ENCODE results near the gene CELA1. TPM values are rescaled to one million over a fixed set of nuclear protein-coding genes. Genes with fewer than 3 reads are reported as not detected.

The CELA1 gene
- total and polyA plus RNA-seq, 4 experiments from 2014 or later = 0.36 to 3.7 (median 1.2) TPM

DNA sequence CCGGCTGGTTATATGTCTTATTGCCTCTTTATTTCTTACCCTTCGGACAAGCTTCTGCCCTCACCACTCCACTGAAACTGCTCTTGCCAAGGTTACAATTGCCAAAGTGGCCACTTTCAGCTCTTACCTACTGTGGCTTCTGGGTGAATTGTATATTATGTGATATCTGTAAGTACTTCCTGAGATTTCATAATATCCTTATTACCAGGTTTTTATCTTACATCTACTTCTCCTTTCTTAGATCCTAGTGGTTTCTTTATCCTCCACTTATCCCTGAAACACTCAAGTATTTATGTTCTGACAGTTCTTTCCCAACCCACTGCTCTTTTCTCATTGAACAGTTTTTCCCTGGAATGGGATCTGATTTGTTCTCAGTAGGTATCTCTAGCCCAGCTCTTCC lies 10.5 kb downstream of the CELA1 start:
- no peak overlapping the region for H3K4me3 ChIP-seq (ENCODE audit: low read length in 2 of 2)
- Mint-ChIP-seq H3K36me3 (no peaks in the 10 kb centered on the region), H3K4me3 (peak overlapping the region in 1 of 8 donors; percentile 13), H3K27me3 (no peaks in the 10 kb centered on the region), H3K4me1 (peaks cover 4 to 9% (median 7%) of the 10 kb centered on the region in 4 donors), H3K9me3 (peaks cover 0 to 6% (median 0%) of the 10 kb centered on the region in 8 donors), H3K27ac (peak overlapping the region in 2 of 7 donors; percentile 23 to 52)
- peaks cover 1% of the 10 kb centered on the region for H3K4me1 ChIP-seq (ENCODE audit: insufficient read depth, low read length)
- H3K27ac ChIP-seq (ENCODE audit: low read depth, low read length) = no peak overlapping the region
- no peak for DNase-seq
- H3K27me3 ChIP-seq (ENCODE audit: insufficient read depth, low read length) = no peaks in the 10 kb centered on the region
- ChIA-PET CTCF (ENCODE audit: partially characterized antibody) (no interaction called here), POLR2A (ENCODE audit: partially characterized antibody) (interaction anchor here (1.2 to 7.7 kb wide), 2 partner anchors 9 to 17 kb away, joined by 3 to 86 read pairs; no protein-coding TSS in a partner anchor)
- intact Hi-C loops (cut with micrococcal nuclease) = no loop called here
- no peaks in the 10 kb centered on the region for H3K36me3 ChIP-seq (ENCODE audit: insufficient read depth, low read length)
- no peaks in the 10 kb centered on the region for H3K9me3 ChIP-seq (ENCODE audit: control insufficient read depth in 1 of 2, low read length in 2 of 2)

- Mint-ChIP-seq H3K27me3 (no peaks in the 10 kb centered on the region), H3K27ac (peak overlapping the region in 2 of 7 donors; percentile 55 to 89), H3K4me3 (no peak overlapping the region), H3K4me1 (peaks cover 11 to 15% (median 14%) of the 10 kb centered on the region in 4 donors), H3K36me3 (no peaks in the 10 kb centered on the region), H3K9me3 (peaks cover 0 to 2% (median 0%) of the 10 kb centered on the region in 8 donors)
- CTCF ChIA-PET (ENCODE audit: partially characterized antibody) = no interaction called here
- no peaks in the 10 kb centered on the region for H3K36me3 ChIP-seq (ENCODE audit: insufficient read depth, low read length)
- POLR2A ChIA-PET (ENCODE audit: partially characterized antibody) = interaction anchor here (0.8 to 3.2 kb wide), 2 partner anchors 15 to 33 kb away, joined by 3 to 8 read pairs; no protein-coding TSS in a partner anchor
- DNase-seq = no peak
- H3K4me3 ChIP-seq (ENCODE audit: low read length in 2 of 2) = no peak overlapping the region
- peaks cover 7% of the 10 kb centered on the region for H3K4me1 ChIP-seq (ENCODE audit: insufficient read depth, low read length)
- no peaks in the 10 kb centered on the region for H3K27me3 ChIP-seq (ENCODE audit: insufficient read depth, low read length)
- H3K9me3 ChIP-seq (ENCODE audit: control insufficient read depth in 1 of 2, low read length in 2 of 2) = no peaks in the 10 kb centered on the region
- intact Hi-C loops (cut with micrococcal nuclease) = no loop called here
- H3K27ac ChIP-seq (ENCODE audit: low read depth, low read length) = no peak overlapping the region
Measured at GRCh38 chr12:51334764-51335163, 11.7 kb downstream of the CELA1 start.

DNA sequence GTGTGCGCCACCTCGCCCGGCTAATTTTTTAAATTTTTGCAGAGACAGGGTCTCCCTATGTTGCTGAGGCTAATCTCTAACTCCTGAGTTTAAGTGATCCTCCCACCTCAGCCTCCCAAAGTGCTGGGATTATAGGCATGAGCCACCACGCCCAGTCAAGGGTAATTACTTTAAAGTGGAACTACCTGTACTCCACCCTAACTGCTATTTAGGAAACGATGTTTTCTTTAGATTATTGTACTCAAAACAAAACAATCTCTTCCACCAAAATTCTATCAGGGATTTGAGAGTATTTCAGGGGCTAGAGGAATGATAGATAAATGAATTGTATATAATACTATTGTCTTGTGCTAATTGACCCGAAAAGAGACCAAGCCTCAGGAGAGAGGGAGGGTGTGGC lies 12.9 kb downstream of the CELA1 start:
- no peaks in the 10 kb centered on the region for H3K27me3 ChIP-seq (ENCODE audit: insufficient read depth, low read length)
- H3K4me1 ChIP-seq (ENCODE audit: insufficient read depth, low read length) = peaks cover 20% of the 10 kb centered on the region
- Mint-ChIP-seq H3K9me3 (peaks cover 0 to 2% (median 0%) of the 10 kb centered on the region in 8 donors), H3K27ac (peak overlapping the region in 3 of 7 donors; percentile 49 to 65 (median 63)), H3K36me3 (no peaks in the 10 kb centered on the region), H3K4me3 (no peak overlapping the region), H3K27me3 (no peaks in the 10 kb centered on the region), H3K4me1 (peaks cover 18 to 27% (median 24%) of the 10 kb centered on the region in 4 donors)
- CTCF ChIA-PET (ENCODE audit: partially characterized antibody) = interaction anchor here (1.3 to 4.5 kb wide), 2 partner anchors 7 to 18 kb away, joined by 3 to 37 read pairs; no protein-coding TSS in a partner anchor
- no peak overlapping the region for H3K27ac ChIP-seq (ENCODE audit: low read depth, low read length)
- intact Hi-C loops (cut with micrococcal nuclease) = no loop called here
- DNase-seq = no peak
- no peaks in the 10 kb centered on the region for H3K9me3 ChIP-seq (ENCODE audit: control insufficient read depth in 1 of 2, low read length in 2 of 2)
- no peak overlapping the region for H3K4me3 ChIP-seq (ENCODE audit: low read length in 2 of 2)
- POLR2A ChIA-PET (ENCODE audit: partially characterized antibody) = interaction anchor here (0.5 to 3.2 kb wide), 3 partner anchors 10 to 28 kb away, joined by 5 to 9 read pairs (median 8); partner anchors contain the start of gene BIN2
- H3K36me3 ChIP-seq (ENCODE audit: insufficient read depth, low read length) = no peaks in the 10 kb centered on the region

- peak overlapping the region; percentile 88 to 98 (median 92) for H3K27ac Mint-ChIP-seq
- H3K9me3 Mint-ChIP-seq = no peaks in the 10 kb centered on the region
- ChIA-PET CTCF (ENCODE audit: partially characterized antibody) (interaction anchor here (0.9 to 4.5 kb wide), 3 partner anchors 11 to 67 kb away, joined by 3 to 37 read pairs (median 3); no protein-coding TSS in a partner anchor), POLR2A (ENCODE audit: partially characterized antibody) (interaction anchor here (0.7 to 5.8 kb wide), 7 partner anchors 10 to 92 kb away, joined by 3 to 37 read pairs (median 3); partner anchors contain the start of genes DAZAP2 and SMAGP)
- intact Hi-C loops (cut with micrococcal nuclease) = no loop called here
- no peak for DNase-seq
- peak overlapping the region; percentile 72 to 90 (median 77) for H3K4me3 Mint-ChIP-seq
- Histone ChIP-seq H3K9me3 (ENCODE audit: control insufficient read depth in 1 of 2, low read length in 2 of 2) (no peaks in the 10 kb centered on the region), H3K36me3 (ENCODE audit: insufficient read depth, low read length) (no peaks in the 10 kb centered on the region), H3K4me3 (ENCODE audit: low read length in 2 of 2) (no peak overlapping the region), H3K27ac (ENCODE audit: low read depth, low read length) (peak overlapping the region; percentile 50), H3K27me3 (ENCODE audit: insufficient read depth, low read length) (no peaks in the 10 kb centered on the region), H3K4me1 (ENCODE audit: insufficient read depth, low read length) (peaks cover 53% of the 10 kb centered on the region)
- H3K4me1 Mint-ChIP-seq = peaks cover 38 to 60% (median 50%) of the 10 kb centered on the region in 4 donors
- no peaks in the 10 kb centered on the region for H3K27me3 Mint-ChIP-seq
- H3K36me3 Mint-ChIP-seq = no peaks in the 10 kb centered on the region
Measured at GRCh38 chr12:51330186-51330585, 16.3 kb downstream of the CELA1 start.

DNA sequence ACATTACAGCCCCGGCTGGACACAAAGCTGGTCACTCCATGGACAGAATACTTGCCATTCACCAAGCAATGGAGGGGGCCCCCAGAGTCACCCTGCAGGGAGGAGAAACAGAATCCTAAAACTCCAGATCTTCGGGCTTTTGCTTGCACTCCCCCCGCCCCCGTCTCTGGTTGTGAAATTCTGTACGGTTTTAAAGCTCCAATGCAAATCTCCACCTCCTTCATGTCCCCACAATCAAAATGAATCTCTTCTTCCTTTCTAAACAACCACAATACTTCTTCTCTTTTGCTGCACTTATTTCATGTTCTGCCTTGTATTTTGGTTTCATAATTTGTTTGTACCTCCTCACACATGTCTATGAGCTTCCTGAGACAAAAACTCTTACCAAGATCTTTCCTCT lies 16.7 kb downstream of the CELA1 start:
- peak overlapping the region; percentile 50 for H3K27ac ChIP-seq (ENCODE audit: low read depth, low read length)
- H3K36me3 Mint-ChIP-seq = peaks cover 0 to 3% of the 10 kb centered on the region in 2 donors
- CTCF ChIA-PET (ENCODE audit: partially characterized antibody) = interaction anchor here (0.9 to 4.5 kb wide), 3 partner anchors 11 to 67 kb away, joined by 3 to 37 read pairs (median 3); no protein-coding TSS in a partner anchor
- H3K9me3 ChIP-seq (ENCODE audit: control insufficient read depth in 1 of 2, low read length in 2 of 2) = no peaks in the 10 kb centered on the region
- H3K4me1 Mint-ChIP-seq = peaks cover 41 to 64% (median 54%) of the 10 kb centered on the region in 4 donors
- H3K4me3 ChIP-seq (ENCODE audit: low read length in 2 of 2) = no peak overlapping the region
- no peaks in the 10 kb centered on the region for H3K9me3 Mint-ChIP-seq
- POLR2A ChIA-PET (ENCODE audit: partially characterized antibody) = interaction anchor here (0.7 to 5.8 kb wide), 7 partner anchors 10 to 91 kb away, joined by 3 to 37 read pairs (median 3); partner anchors contain the start of genes DAZAP2 and SMAGP
- H3K4me3 Mint-ChIP-seq = peak overlapping the region; percentile 72 to 90 (median 77)
- no peaks in the 10 kb centered on the region for H3K27me3 ChIP-seq (ENCODE audit: insufficient read depth, low read length)
- H3K4me1 ChIP-seq (ENCODE audit: insufficient read depth, low read length) = peaks cover 56% of the 10 kb centered on the region
- intact Hi-C loops (cut with micrococcal nuclease) = loop anchor here (10.0 kb wide), 1 partner anchor 565 kb away; the partner anchor contains the start of gene ATF1
- no peaks in the 10 kb centered on the region for H3K36me3 ChIP-seq (ENCODE audit: insufficient read depth, low read length)
- H3K27me3 Mint-ChIP-seq = no peaks in the 10 kb centered on the region
- peak in 2 of 5 donors; percentile 16 to 21 for DNase-seq
- H3K27ac Mint-ChIP-seq = peak overlapping the region; percentile 88 to 98 (median 92)

DNA sequence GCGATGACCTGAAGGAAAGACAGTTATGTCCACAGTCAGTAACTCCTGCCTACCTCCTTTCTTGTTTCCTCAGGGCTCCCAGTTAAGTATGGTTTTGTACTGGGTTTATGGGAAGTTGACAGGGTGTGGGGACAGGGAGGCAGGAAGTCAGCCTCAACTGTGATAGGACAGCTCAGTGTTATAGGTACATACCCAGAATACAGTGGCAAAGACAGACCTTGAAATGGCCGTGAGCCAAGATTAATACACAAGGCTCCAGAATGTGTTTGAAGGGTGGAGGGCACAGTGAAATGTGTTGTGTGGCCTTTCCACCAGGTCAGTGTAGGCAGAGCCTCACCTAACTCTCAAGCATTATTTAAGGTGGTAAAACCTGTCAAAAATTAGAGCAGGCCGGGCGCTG lies 17.9 kb downstream of the CELA1 start:
- no peak for DNase-seq
- H3K4me3 Mint-ChIP-seq = peak overlapping the region in 7 of 8 donors; percentile 51 to 87 (median 76)
- Histone ChIP-seq H3K27me3 (ENCODE audit: insufficient read depth, low read length) (no peaks in the 10 kb centered on the region), H3K4me3 (ENCODE audit: low read length in 2 of 2) (peak overlapping the region in 1 of 2 donors; percentile 4), H3K4me1 (ENCODE audit: insufficient read depth, low read length) (peaks cover 63% of the 10 kb centered on the region), H3K27ac (ENCODE audit: low read depth, low read length) (peak overlapping the region; percentile 1), H3K36me3 (ENCODE audit: insufficient read depth, low read length) (no peaks in the 10 kb centered on the region), H3K9me3 (ENCODE audit: control insufficient read depth in 1 of 2, low read length in 2 of 2) (no peaks in the 10 kb centered on the region)
- CTCF ChIA-PET (ENCODE audit: partially characterized antibody) = interaction anchor here (1.7 to 16.9 kb wide), 2 partner anchors 9 to 12 kb away, joined by 6 to 191 read pairs; no protein-coding TSS in a partner anchor
- H3K36me3 Mint-ChIP-seq = peaks cover 0 to 4% of the 10 kb centered on the region in 2 donors
- peaks cover 44 to 74% (median 60%) of the 10 kb centered on the region in 4 donors for H3K4me1 Mint-ChIP-seq
- POLR2A ChIA-PET (ENCODE audit: partially characterized antibody) = interaction anchor here (2.1 to 5.8 kb wide), 2 partner anchors 12 to 58 kb away, joined by 6 to 31 read pairs; partner anchors contain the start of gene SMAGP
- H3K27me3 Mint-ChIP-seq = no peaks in the 10 kb centered on the region
- H3K27ac Mint-ChIP-seq = peak overlapping the region; percentile 29 to 98 (median 88)
- intact Hi-C loops (cut with micrococcal nuclease) = loop anchor here (10.0 kb wide), 1 partner anchor 564 kb away; the partner anchor contains the start of gene ATF1
- H3K9me3 Mint-ChIP-seq = no peaks in the 10 kb centered on the region

All from CD4-positive, alpha-beta memory T cell (primary cell).